Activated T-cell treated with anti-CD3 and anti-CD28 coated beads, Interleukin-2, amount 50 U/mL, for 48 hours (primary cell): Measurements from ENCODE around the gene AKR1C1.
"Not testable (repeated sequence)": the region's sequence is repeated elsewhere in the genome, so short reads cannot be mapped to it uniquely, and the experiment has no call there.

Experiments used
- DNase-seq, 2 experiments: peaks; one replicate each; pipeline ENCODE4 v3.0.0-alpha.2; 2020

The AKR1C1 gene

DNA sequence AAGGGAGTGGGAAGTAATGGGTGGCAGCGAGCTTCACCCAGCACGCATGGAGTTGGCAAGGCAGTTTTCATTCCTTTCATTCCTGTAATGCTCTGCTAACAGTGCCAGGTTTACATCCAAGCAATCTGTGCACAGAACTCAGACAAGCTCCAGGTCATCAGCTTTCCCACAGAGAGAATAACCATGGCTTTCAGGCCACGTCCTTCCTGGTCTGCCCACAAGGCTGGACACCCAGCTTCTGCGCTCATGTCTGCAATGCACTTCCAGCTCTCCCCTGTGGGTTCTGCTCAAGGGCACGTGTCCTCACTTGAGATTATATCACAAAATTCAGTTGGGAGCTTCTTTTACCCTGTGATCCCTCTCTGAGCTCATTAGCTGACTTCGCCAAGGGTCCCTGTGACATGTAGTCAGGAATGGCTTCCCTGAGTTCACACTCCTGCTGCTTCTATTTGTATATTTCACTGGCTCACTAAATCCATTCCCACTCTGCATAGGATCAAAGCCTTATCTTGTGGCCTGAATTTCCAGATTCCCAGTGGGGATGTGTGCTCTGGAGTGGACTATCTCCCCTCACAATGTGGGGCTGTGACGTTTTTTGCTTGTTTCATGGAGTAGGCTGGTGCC lies 21.9 kb downstream of the AKR1C1 start:
- DNase-seq = no peak

DNA sequence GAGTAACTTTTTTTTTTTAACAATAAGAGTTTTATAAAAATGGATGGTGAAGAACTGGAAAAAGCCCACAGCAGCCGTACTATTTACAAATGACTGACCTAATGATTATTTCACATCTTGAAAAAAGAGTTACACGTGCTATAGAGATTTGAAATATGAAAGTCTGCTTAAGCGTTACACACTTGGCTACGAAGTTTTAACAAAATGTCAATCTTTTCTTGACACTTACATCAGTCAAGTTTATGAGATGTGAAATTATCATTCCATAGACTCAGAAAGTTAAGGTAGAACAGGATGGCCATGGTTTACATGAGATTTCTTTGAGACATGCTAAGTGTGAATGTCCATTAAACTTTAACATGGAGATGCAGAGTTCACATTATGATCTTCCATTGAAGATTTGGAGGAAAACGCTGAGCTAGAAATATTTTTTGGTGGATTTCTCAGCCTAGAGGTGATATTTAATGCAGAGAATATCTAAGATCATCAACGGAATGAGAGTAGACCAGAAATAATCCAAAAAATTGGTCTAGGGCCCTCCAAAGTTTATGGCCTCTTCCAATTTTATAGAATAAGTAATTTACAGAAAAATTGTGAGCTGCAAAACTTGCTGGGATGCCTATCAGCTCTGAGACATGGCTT lies 24.9 kb downstream of the AKR1C1 start:
- not testable (repeated sequence) for DNase-seq

DNA sequence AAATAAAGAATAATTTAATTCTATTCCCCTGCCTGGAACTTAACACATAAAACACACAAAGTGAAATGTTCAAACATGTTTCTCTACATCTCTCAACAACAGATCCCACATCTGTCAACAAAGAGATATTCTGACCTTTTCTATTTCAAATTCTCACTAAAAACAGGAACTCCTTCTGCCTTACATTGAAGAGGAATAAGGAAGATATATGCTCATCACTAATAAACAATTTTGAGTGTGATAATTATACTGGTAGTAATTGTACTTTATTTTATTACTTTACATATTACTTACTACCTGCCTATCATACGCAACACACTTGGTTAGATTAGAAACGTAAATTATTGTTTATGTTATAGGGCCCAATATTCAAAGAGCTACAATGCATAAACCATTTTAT lies 27.0 kb downstream of the AKR1C1 start:
- no peak for DNase-seq

DNA sequence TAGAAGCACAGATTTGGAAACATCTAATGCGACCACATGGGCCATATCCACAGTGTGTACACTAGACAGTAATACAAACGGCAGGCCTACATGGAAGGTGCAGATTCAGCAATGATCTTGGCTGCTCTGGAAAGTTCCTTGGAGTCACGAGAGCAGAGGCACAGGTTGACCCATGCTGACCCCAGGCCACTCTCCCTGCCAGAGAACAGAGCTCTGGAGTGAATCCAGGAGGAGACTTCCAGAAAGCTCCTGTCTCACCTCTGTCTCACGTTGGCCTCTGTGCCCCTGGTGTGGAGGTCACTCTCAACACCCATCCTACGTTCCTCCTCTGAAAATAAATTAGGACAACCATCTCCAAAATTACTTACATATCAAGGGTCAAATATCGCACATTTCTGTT lies 28.2 kb downstream of the AKR1C1 start:
- not testable (repeated sequence) for DNase-seq

DNA sequence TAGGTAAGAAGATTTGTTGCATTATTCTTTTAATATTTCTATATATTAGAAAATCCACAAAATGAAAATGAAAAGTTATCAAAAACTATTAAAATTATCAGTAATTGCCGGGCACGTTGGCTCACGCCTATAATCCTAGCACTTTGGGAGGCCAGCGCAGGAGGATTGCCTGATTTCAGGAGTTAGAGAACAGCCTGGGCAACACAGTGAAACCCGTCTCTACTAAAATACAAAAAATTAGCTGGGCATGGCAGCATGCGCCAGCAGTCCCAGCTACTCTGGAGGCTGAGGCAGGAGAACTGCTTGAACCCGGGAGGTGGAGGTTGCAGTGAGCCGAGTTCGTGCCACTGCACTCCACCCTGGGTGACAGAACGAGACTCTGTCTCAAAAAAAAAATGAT lies 29.3 kb downstream of the AKR1C1 start:
- not testable (repeated sequence) for DNase-seq

DNA sequence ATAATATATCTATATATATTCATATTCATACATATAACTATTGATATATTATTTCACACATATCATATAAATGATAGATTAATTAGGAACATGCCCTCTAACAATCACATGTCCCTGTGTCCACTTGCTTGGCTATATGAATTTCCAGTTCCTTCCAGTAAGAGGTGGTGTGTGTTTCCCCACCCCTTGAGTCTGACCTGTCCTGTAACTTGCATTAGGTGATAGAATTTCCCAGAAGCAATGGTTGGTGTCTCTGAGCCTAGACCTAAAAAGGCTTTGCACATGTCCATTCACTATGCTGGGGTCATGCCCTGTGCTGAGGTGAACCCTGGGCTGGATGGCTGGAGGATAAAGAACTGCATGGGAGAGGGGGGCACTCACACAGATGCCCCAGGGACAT lies 31.0 kb downstream of the AKR1C1 start:
- not testable (repeated sequence) for DNase-seq

DNA sequence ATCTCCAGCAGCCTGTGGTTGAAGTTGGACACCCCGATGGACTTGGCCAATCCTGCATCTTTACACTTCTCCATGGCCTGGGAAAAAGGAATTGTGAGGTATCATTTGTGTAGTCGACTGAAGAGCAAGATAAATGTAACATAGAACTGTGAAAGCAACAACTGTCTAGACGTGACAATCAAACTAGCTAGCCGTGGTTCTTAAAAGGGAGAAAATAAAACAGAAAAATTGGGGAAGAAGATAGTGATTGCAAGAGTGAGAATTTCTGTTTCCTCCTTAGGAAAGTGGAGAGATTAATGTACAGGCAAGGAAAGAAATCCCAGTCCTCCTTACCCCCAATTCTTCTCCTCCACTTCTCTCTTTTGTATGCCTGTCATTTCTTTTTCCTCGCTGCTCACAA lies 35.5 kb downstream of the AKR1C1 start:
- DNase-seq = no peak

DNA sequence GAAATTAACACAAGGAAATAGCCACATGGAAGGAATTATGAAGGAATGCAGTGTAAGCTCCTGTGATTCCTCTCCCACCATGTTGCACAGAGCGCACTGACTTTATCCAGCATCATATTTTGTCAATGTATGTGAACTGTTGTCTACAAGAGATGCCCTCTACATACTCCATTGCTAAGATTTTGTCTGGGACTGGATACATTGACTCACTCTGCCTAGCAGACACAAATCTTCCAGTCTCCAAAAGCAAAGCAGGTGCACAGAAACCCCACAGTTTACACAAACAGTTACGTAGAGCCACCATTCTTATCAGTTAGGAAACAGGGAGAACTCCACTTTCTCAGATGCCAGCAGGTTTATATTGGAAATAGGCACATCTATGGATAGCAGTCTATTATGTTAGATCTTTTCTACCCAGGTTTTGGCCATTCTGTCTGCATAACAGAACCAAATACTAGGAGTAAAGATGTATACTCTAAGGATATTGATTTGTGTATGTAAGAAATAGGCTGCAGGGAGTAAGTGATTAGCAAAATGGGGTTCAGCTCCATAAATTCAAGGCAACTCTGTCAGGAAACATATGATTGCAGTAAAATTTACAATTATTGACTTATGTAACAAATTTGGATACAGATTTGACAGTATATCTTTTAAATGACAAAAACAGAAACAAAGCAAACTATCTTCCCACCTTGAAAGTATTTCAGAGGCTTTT lies 39.0 kb downstream of the AKR1C1 start:
- no peak for DNase-seq

DNA sequence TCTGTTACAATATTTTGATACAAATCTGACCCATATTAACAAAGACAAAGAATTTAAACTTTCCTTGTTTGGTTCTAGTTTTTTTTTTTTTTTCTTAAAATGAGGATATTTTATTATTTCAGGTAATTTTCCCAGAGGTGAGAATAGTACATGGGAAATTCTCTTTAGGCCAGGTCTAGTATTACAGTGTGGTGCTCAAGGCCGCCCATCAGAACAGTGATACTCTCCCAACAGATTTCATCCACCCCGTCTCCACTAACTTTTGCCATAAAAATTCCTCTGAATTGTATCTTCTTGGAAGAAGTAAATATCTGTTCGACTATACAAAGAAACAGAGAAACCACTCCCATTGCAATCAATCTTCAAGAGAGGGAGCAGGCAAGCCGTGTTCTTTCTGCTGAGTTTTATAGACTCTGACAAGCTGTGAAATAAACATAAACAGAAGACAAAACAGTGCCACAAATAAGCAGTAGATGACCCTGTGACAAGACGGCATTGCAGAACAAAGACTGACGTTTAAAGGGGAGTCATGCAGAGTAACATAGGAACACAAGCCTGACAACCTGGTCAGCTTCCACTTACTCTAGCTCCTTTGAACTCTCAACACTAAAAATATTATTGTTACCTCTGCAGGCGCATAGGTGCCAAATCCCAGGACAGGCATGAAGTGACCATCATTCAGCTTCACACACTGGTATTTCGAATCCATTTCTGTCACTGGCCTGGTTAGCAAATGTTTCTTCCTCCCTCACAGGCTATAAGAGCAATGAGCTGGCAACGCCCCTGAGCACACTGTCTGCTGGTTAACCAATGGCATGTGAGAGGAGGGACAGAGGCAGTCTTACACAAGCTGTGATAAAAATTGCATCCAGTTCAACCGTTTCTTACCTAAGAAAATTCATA lies 40.2 kb downstream of the AKR1C1 start, which contains the start of gene AKR1C2:
Gene AKR1C2 (minus strand): TSS at position 731 of the 903 bp plus-strand sequence. CDS start 22 bp downstream, at position 709.
- DNase-seq = not testable (repeated sequence)

DNA sequence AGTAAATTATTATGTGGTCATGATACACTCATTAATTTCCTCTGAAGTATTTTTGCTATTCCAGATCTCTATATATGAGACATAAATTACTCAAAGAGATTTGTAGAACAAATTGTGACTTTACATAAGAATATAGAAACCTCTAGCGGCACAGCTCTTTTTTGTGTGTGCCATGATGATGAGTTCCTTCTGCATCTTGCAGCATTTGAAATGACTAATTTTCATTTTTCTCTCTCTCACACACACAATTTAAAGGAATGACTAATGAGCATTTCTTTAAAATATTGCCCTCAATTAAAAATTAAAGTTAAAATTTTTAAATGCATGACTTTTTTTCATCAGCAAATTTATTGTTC lies 40.8 kb downstream of the AKR1C1 start:
- not testable (repeated sequence) for DNase-seq

DNA sequence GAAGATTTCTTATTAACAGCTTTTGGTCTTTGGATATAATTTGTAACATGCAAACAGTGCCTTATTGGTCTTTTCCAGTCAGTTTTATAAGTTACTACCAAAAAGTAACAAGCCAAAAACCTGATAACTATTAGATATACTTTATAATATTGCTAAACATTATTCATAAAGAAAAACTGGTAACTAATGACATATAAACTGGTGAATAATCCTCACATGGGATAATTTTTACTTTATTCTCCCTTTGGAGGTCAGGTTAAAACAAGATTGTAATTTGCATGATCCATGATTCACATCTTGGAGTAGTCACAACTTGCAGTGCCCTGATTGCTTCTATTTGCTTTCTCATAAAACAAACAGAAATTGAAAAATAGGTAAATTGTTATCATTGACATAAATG lies 41.3 kb downstream of the AKR1C1 start:
- not testable (repeated sequence) for DNase-seq

DNA sequence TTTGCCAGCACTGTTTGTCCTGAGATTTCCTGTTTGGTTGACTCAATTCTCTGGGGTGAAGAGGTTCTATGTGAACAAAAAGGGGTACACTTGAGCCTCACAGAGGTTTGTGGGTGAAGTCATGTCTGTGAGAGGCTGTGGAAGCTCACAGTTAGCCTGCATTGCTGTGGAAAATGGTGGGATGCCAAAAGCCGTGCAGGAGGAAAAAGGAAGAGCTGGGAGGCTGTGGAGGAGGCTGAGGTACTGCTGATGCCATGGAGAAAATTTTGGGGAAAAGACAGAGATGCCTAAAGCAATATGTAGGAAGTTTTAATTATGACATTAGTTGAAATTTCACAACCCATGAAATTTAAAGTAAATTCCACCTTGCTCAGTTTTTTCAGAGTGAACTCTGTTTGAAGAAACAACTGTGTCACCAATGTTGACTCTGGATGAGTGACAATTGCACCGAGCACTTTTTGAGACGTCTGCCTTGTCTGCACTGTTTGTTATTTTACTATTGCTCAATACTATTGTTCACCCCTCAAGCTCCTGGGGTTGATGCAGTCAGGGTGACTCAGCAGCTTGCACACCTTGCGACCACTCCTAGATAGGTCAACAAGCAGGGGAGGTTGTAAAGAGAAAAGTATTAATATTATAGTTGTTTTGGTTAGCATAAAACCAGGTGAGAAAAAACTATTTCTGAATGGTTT lies 45.8 kb downstream of the AKR1C1 start:
- not testable (repeated sequence) for DNase-seq

DNA sequence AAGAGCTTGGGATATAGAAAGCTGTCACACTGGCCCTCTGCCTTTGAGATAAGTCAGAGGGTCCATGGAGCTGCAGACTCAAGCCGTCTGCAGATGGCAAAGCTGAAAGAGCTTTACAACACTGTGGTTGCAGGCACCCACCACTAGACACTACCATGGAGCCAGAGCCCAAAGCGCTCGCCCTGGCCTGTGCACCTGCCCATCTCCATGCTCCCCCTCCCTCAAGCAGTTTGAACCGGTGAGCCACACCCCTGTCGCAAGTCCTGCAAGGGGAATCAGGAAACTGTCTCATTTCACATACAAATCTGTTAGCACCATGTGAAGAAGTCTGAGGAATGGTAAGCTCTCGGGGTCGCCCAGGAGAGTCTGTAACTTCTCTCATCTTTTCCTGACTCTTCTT lies 46.8 kb downstream of the AKR1C1 start:
- not testable (repeated sequence) for DNase-seq

DNA sequence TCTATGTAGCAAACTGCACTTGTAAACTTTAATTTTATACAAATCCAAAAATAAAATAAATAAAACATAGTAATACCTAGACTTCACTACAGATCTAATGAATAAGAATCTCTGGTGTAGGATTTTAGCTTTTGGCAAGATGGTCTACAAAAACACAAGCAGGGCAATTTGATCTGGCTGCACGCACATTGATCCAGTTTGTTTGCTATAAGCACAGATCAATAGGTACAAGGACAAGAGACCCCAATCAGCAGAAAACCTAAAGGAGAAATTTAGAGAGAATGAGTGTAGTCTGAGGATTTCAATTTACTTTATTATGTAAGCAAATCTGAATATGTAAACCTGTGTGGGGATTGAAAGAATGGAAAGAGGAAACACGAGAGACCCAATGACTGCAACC lies 48.2 kb downstream of the AKR1C1 start:
- DNase-seq = not testable (repeated sequence)

DNA sequence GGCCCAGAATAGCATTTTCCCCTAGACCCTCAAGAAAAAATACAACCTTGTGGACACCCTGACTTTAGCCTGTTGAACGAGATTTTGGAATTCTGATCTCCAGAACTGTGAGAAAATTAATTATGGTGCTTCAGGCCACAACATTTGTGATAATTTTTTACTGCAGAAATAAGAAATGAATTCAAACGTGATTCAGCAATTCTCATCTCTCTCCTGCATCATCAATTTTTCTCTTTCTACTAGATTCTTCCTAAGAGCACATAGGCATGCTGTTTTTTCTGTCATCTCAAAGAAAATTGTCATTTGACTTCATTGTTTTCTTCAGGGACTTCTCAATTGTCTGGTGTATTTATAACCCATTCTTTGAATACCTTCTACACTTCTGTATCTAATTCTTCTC lies 49.4 kb downstream of the AKR1C1 start:
- DNase-seq = no peak

DNA sequence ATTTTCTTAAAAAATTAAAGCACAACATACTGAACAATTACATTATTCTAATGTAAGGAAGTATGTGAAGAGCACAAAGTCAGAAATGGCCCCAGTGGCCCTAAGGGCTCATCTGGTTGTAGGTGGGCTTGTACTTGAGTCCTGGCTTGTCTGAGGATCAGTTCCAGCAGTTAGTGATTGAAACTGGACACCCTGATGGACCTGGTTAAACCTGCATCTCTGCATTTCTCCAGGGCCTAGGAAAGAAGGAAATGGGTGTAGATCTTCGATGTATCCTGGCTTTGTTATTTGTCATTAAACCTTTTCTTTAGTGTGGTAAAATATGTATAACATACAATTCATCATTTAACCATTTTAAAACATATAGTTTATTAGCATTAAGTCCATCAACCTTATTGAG lies 50.2 kb downstream of the AKR1C1 start:
- DNase-seq = no peak

DNA sequence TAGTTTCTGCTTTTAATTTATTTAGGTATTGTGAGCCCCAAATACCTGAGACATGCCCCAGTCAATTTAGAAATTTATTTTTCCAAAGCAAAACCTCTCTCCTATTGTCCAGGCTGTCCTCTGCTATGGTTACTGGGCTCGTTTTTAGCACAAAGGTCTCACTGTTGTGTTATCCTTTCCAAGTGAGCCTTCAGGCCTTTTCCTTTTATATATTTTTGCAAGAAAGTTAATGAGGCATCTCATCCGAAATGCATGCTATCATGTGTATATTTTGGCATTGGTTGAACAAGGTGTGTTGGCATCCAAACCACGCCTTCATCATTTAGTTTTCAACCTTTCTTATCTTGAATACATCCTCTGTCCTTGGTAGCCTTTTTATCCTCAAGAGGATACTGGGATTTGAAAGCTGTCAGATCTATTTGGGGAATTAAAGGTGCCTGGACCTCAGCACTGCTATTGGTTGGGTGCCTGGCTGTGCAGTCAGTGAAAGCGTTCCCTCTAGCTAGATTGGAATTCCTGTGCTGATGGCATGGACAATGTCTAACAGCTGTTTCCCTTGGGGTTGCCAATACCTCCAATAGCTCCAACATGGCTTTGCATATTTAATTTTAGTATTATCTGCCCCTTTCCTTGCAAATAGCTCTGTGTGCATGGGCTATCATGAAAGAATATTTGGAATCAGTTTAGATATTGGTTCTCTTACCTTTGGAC lies 51.1 kb downstream of the AKR1C1 start:
- not testable (repeated sequence) for DNase-seq

DNA sequence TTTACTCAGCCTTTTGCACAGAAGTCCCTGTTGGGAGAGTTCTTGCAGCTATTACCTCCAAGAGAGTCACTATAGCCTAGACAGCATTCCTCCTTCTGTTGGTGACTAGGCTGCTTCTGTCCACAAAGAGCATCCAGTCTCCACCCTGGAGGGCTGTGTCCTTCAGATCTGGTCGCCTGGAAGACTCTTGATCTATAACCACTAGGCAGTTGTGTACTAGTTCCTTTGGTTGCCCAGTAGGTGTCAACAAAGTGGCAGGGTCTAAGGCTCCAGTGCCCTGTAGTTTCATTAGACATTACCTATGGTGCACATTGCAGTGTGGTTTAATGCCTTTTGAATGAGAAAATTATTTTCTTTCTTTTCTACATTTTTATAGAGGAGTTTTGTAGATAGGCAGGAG lies 51.7 kb downstream of the AKR1C1 start:
- no peak for DNase-seq

DNA sequence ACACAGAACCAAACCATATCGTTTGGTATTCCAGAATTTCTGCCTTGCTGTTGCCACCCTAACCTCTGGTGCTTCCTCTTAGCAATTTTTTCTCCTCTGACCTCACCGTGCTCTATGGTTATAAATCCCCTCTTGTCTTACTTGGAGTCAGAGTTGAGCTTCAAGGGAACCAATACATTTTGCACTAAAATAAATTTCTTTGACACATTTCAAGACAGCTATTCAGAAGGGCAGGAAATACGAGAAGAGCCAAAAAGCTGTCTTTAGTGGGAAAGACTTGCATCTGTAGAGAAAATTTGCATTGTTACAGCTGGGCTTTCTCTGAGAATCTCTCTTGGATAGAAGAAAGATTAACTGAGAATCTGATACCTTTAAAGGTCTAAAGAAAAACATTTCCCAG lies 54.9 kb downstream of the AKR1C1 start:
- no peak for DNase-seq

DNA sequence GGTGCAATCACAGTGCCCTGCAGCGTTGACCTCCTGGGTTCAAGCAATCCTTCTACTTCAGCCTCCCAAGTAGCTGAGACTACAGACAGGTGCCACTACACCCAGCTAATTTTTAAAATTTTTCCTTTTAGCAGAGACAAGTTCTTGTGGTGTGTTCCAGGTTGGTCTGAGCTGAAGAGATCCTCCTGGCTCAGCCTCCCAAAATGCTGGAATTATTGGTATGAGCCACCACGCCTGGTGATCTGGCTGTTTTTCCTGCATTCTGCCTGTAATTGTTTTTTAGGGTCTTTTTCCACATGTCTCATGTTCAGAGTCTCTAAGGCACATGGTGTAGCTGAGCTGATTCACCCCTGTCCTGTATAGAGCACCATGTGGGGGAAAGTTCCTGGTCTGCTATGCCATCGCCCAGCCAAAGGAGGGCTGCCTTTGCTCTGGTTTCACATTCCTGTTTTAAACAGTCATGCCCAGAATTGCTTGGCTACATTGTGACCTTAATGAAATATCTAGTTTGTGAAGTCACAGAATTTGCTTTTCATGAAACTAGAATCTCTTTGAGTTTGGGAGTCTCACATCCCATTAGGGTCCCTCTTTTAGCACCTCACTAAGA lies 55.6 kb downstream of the AKR1C1 start:
- not testable (repeated sequence) for DNase-seq
